Measurements from ENCODE around the gene NPEPL1.

The NPEPL1 gene

DNA sequence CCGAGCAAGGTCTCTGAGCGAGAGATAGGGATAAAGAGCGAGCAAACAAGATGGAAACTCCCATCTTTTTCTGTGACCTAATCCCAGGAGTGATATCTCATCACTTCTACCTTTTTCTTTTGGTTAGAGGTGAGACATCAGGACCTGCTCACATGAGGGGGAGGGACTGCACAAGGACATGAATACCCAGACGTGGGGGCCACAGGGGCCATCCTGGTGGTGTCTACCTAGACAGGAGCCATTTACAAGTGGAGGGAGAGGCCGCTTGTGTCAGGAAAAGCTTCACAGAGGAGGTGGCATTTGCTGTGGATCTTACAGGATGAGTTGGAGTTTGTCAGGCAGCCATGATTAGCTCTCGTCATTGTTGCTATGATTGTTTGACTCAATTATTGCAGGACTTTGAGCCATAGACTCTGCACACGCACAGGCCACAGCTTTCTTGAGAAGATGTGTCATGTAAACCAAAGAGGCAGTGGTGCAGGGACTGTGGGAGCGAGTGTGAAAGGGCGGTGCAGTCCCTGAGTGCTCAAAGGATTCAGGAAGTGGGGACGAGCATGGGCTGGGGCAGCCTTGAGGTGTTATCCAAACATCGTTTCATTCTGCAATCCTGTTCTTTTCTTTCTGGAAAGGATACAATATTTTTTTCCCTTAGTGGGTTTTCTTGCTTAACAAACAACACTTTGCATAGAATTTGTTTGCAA lies 7.7 kb downstream of the NPEPL1 start:
- DNase-seq (ENCODE audit: low spot score): no peak

DNA sequence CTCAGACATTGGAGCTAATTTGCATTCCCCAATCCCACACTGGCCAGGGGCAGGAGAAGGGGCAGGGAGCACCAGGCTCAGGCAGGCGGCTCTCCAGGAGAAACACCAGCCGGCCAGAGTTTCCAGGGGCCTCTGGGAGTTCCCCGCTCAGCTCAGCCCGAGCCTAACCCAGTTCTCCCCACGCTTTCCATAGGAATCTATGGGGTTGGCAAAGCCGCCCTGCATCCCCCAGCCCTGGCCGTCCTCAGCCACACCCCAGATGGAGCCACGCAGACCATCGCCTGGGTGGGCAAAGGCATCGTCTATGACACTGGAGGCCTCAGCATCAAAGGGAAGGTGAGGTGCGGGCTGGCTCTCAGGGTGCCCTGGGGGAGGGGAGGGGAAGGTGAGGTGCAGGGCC lies 8.2 kb downstream of the NPEPL1 start:
- DNase-seq (ENCODE audit: low spot score): no peak

DNA sequence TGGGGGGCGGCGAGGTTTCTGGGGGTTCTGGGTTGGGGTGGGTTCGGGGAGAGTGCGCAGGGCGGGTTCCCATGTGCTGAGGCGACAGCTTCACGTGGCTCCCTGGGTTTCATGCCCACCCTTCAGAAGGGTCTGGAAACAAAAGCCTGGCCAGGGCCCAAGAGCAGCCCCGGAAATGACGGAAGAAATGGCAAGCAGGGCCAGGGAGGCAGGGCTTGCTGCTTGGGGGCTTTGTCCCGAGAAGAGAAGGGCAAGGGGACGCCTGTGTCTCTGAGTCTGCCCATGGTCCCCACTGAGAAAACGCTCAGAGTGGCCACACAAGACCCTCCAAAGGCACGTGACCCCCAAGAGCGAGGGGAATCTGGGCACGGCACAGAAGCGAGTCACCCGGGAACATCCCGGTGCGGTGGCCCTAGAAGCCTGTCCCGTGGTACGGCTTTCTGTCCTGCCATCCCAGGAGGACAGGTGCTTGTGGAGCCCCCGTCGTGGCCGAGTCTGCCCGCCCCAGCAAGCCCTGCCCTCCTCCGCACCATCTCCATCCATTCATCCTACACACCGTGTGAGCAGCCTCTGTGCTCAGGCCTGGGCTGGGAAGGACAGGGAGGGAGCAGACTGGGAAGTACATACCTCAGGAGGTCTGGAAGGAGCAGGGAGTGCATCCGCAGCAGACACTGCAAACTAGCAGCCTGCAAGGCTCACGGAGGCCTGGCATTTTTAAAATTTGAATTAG lies 9.0 kb downstream of the NPEPL1 start:
- no peak for DNase-seq (ENCODE audit: low spot score)

- DNase-seq (ENCODE audit: low spot score): no peak
Observed at GRCh38 chr20:58702161-58702510, 9.5 kb downstream of the NPEPL1 start.

GRCh38 chr20:58702859-58703648 lies 10.5 kb downstream of the NPEPL1 start:
- DNase-seq (ENCODE audit: low spot score): no peak

- DNase-seq (ENCODE audit: low spot score): no peak
Observed at GRCh38 chr20:58703765-58704371, 11.3 kb downstream of the NPEPL1 start.

DNA sequence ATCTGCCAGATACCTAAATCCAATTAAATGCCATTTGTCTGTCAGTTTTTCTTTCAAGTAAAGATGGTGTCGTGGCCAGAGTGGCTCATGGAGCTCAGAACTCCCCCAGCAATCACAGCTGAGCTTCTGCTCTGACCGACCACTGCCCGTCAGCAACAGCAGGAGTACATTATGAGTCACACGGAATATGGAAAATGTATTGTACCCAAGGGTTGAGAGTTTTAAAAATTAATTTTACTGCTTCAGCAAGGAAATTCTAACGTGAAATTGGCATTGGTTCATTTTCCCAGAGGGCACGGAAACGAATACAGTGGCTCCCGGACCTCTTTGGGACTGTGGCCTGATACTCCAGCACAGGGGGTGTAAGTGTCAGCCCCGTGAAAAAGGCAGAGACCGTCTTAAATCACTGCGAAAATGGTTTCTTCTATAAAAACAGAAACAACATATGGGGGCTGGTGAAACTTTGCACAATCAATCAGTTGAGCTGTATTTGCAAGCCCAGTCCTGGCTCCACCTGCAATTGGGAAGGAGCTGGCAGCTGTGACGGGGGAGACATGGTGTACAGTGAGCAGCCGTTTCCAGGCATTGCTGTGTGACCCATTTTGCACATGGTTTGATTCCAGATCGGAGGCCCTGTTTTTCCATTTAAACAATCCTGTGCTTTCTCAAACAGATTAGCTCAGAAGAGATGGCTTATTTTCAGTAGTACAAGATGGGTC lies 12.8 kb downstream of the NPEPL1 start:
- DNase-seq (ENCODE audit: low spot score): no peak

GRCh38 chr20:58706150-58706892 lies 13.7 kb downstream of the NPEPL1 start:
- DNase-seq (ENCODE audit: low spot score): no peak

GRCh38 chr20:58706975-58707681 lies 14.5 kb downstream of the NPEPL1 start:
- no peak for DNase-seq (ENCODE audit: low spot score)

DNA sequence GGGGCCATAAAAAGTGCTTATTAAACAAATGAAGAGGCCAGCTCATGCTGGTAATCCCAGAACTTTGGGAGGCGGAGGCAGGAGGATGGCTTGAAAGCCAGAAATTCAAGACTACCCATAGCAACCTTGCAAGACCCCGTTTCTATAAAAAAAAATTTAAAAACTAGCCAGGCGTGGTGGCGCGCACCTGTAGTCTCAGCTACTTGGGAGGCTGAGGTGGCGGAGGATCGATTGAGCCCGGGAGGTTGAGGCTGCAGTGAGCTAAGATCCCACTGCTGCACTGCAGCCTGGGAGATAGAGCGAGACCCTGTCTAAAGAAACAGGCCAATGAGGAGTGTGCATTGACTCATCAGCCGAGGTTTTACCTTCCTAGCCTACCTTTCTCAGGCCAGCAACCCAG lies 15.2 kb downstream of the NPEPL1 start:
- DNase-seq (ENCODE audit: low spot score): no peak

DNA sequence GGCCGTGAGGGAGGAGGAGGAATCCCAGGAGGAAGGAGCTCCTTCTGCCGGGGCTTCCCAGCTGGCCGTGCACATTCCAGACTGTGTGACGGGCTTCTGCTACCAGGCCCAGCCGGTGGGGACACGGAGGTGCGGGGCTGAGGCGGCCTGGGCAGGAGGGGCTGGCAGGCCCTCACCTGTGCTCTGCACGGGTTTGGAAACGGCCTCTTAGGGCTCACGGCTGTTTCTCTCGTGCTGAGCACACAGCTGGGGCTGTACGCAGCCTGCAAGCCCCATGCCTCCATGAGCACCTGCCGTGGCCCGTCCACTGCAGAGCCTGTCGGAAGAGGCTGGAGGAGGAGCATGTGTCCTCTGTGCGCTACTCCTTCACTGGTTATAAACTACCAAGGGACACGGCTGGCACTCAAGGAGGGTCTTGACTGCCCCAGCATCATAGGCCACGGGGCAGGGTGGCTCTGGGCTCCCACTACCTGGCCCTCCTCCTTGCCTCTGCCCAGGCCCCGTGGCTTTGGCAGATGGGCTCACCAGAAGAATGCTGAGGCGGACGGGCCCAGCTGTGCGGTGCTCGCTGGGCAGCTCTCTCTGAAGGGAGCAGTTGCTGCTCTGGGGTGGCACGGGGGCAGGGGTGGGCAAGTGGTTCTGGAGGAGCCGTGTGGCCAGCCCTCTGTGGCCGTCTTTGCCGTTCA lies 15.8 kb downstream of the NPEPL1 start:
- no peak for DNase-seq (ENCODE audit: low spot score)

- DNase-seq (ENCODE audit: low spot score): no peak
Observed at GRCh38 chr20:58709013-58709702, 16.6 kb downstream of the NPEPL1 start.

DNA sequence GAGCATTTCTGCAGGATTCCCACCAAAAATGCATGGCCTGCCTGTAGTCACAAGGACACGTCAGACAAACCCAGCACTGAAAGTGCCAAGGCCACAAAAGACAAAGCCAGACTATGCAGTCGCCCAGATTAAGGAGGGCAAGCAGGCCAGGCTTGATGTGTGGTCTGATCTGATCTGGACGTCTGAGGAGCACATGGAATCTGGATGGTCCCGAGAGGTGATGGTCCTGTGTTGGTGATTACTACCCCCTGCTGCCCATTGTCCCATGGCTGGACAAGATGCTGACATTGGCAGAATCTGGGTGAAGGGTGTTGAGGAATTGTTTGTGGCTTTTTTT lies 17.1 kb downstream of the NPEPL1 start:
- no peak for DNase-seq (ENCODE audit: low spot score)

DNA sequence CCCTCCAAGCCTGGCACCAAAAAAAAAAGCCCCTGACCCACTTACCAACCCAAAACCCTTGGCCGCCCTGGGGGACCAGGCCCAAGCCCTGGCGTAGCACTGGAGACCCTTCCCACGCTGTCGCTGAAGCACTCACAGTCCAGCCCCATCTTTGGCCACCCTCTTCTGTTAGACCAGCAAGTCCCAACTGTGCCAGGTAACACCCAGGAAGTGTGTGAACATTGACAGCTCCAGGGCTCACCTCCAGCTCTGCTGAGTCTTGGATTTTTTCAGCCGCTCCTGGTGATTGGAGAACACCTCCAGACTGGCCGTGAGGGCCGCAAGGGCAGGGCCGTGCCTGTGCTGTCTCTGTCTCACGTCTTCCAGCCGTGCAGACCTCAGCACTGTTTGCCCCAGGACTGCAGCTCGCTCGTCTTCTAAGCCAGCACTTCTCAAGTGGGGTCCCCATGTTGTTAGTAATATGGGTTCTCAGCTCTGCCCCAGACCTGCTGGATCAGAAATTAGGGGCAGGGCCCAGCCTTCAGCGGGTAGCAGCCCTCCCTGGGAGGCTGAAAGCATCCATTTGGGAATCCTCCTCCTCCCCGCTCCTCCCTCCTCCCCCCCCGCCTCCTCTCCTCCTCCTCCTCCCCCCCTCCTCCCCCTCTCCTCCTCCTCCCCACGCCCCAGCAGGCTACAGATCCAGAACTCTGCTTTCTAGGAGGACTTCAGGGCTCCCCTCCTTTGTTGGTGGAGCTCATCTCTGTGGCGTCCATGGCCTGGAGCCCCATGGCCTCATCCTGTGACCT lies 18.1 kb downstream of the NPEPL1 start:
- no peak for DNase-seq (ENCODE audit: low spot score)

DNA sequence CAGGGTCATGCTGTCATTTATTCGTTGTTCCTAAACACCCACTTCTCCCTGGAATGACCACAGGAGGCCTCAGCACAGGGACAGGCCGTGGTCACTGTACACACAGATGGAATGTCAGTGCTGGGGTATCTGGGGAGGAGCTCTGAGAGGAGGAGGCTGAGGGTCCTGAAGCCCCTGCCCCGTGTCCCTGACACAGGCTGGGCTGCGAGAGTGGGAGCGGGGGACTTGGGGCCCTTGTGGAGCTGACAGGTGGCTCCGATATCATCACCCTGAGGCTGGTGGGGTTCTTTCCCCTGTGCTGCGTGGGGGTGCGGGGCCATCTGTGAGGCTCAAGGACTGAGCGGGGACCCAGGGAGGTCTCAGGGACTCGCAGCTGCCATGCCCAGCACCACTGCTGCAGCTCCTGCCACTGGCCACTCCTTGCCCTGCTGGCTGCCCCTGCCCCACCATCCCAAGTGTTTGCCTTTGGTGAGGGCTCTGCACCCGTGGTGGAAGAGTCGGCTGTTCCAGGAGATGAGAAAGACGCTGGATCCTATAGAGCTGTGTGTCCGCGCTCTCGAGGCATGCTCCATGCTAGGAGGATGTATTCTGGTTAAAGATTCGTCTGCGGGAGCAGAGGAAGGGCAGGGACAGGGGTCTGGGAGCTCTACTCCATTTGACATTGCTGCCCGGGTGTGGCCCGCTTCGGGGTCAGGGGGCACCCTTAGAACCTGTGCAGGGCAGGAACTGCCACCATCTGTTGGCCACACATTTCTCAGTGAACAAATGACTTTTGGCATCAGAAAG lies 18.9 kb downstream of the NPEPL1 start:
- no peak for DNase-seq (ENCODE audit: low spot score)

GRCh38 chr20:58712151-58712791 lies 19.7 kb downstream of the NPEPL1 start:
- DNase-seq (ENCODE audit: low spot score): no peak
